IMR-90 (cell line): ENCODE data around the gene POMGNT2. TPM values are rescaled to one million over a fixed set of nuclear protein-coding genes. Genes with fewer than 3 reads are reported as not detected.

Experiments
- ATAC-seq: fragments of 200-7000 bp; cut with Tn5 transposase; 2 replicates; pipeline ENCODE4 v1.9.1; 2020; ENCODE audit warnings: low read depth, mild to moderate bottlenecking, moderate library complexity
- BruUV-seq: library from RNA; stranded (reverse); fragments of 400-500 nt; replicated peaks from 2 replicates; lab custom pipeline; 2021; lab: Mats Ljungman, UMichigan
- CTCF ChIA-PET: fragments of 300-600 bp; formaldehyde crosslinking; extraction: SDS; loops from one replicate; lab custom pipeline; 2021; ENCODE audit warnings: antibody characterized with exemption; lab: Yijun Ruan, JAX
- POLR2A ChIA-PET: fragments of 300-600 bp; sonication (Branson Sonifier 250); formaldehyde crosslinking; loops from one replicate; lab custom pipeline; 2022; ENCODE audit warnings: antibody characterized with exemption; ENCODE audit not compliant: unreplicated experiment; lab: Charles Lee
- DNase-seq: peaks from one replicate; pipeline ENCODE4 v3.0.0; 2013
- H2AFZ ChIP-seq: replicated peaks from 2 replicates; pipeline ENCODE3; 2013; ENCODE audit warnings: low read length, mild to moderate bottlenecking; ENCODE audit not compliant: poor library complexity
- H2AK5ac ChIP-seq: 2 replicates; pipeline ENCODE4 v1.6.1; 2013; ENCODE audit warnings: low read depth, low read length, inconsistent platforms
- H2AK9ac ChIP-seq: replicated peaks from 2 replicates; pipeline ENCODE3; 2013; ENCODE audit warnings: mild to moderate bottlenecking, low read depth, low read length, moderate library complexity; ENCODE audit not compliant: poor library complexity
- H2BK120ac ChIP-seq: 2 replicates; pipeline ENCODE4 v1.6.1; 2013; ENCODE audit warnings: low read depth, low read length, inconsistent platforms
- H2BK15ac ChIP-seq: 3 replicates; pipeline ENCODE4 v1.6.1; 2013; ENCODE audit warnings: low read depth, low read length, inconsistent platforms
- H2BK20ac ChIP-seq: 2 replicates; pipeline ENCODE4 v1.6.1; 2013; ENCODE audit warnings: low read depth, mild to moderate bottlenecking, inconsistent platforms, low read length, moderate library complexity
- H2BK5ac ChIP-seq: 2 replicates; pipeline ENCODE4 v1.6.1; 2013; ENCODE audit warnings: mild to moderate bottlenecking, low read depth, low read length, inconsistent platforms; ENCODE audit not compliant: poor library complexity, severe bottlenecking
- H3K14ac ChIP-seq: replicated peaks from 2 replicates; pipeline ENCODE4 v1.6.1; 2013; ENCODE audit warnings: low read depth, low read length, inconsistent platforms
- H3K18ac ChIP-seq: 2 replicates; pipeline ENCODE4 v1.6.1; 2013; ENCODE audit warnings: low read depth, low read length, control low read depth
- H3K23ac ChIP-seq: 2 replicates; pipeline ENCODE4 v1.6.1; 2013; ENCODE audit warnings: low read depth, low read length, inconsistent platforms
- H3K27ac ChIP-seq: 2 replicates; pipeline ENCODE4 v1.5.1; 2013; ENCODE audit warnings: mild to moderate bottlenecking, control low read depth, low read length; ENCODE audit not compliant: insufficient read depth
- H3K27me3 ChIP-seq: 2 replicates; pipeline ENCODE4 v1.6.1; 2013; ENCODE audit warnings: low read length; ENCODE audit not compliant: control insufficient read depth, insufficient read depth
- H3K36me3 ChIP-seq: 2 replicates; pipeline ENCODE4 v1.6.1; 2013; ENCODE audit warnings: low read length, mixed read lengths; ENCODE audit not compliant: control insufficient read depth, insufficient read depth
- H3K4ac ChIP-seq: 2 replicates; pipeline ENCODE4 v1.6.1; 2013; ENCODE audit warnings: low read depth, low read length, inconsistent platforms
- H3K4me1 ChIP-seq: 2 replicates; pipeline ENCODE4 v1.6.1; 2013; ENCODE audit warnings: low read length, mixed read lengths; ENCODE audit not compliant: control insufficient read depth, insufficient read depth
- H3K4me2 ChIP-seq: 2 replicates; pipeline ENCODE4 v1.6.1; 2013; ENCODE audit warnings: low read depth, mild to moderate bottlenecking, control low read depth, low read length, moderate library complexity
- H3K4me3 ChIP-seq: 2 replicates; pipeline ENCODE4 v1.5.1; 2013; ENCODE audit warnings: low read depth, mild to moderate bottlenecking, control low read depth, low read length, moderate library complexity; ENCODE audit not compliant: insufficient read depth
- H3K56ac ChIP-seq: 2 replicates; pipeline ENCODE4 v1.6.1; 2013; ENCODE audit warnings: low read length, inconsistent platforms; ENCODE audit not compliant: insufficient read depth; ENCODE audit errors: extremely low read depth
- H3K79me1 ChIP-seq, 2 experiments: 2 replicates each; pipeline ENCODE4 v1.6.1; 2013; ENCODE audit warnings: low read length in 2 of 2, inconsistent platforms in 1 of 2, low read depth in 1 of 2
- H3K9ac ChIP-seq: 2 replicates; pipeline ENCODE4 v1.6.1; 2013; ENCODE audit warnings: low read depth, low read length, control low read depth
- H3K9me1 ChIP-seq: 2 replicates; pipeline ENCODE4 v1.6.1; 2013; ENCODE audit warnings: low read length, inconsistent platforms; ENCODE audit not compliant: insufficient read depth
- H3K9me3 ChIP-seq: 2 replicates; pipeline ENCODE4 v1.6.1; 2013; ENCODE audit warnings: low read length; ENCODE audit not compliant: control insufficient read depth, insufficient read depth
- H4K20me1 ChIP-seq: 2 replicates; pipeline ENCODE4 v1.6.1; 2013; ENCODE audit warnings: low read length, inconsistent platforms; ENCODE audit not compliant: insufficient read depth
- H4K5ac ChIP-seq: 2 replicates; pipeline ENCODE4 v1.6.1; 2013; ENCODE audit warnings: mild to moderate bottlenecking, low read depth, low read length, control low read depth
- H4K8ac ChIP-seq, 2 experiments: 2 replicates each; pipeline ENCODE4 v1.6.1; 2013; ENCODE audit warnings: low read depth in 2 of 2, low read length in 2 of 2, control low read depth in 1 of 2, inconsistent platforms in 1 of 2
- H4K91ac ChIP-seq: 2 replicates; pipeline ENCODE4 v1.6.1; 2013; ENCODE audit warnings: low read depth, low read length, inconsistent platforms; ENCODE audit not compliant: insufficient read depth
- BHLHE40 ChIP-seq: fragments of 150-350 bp; IDR thresholded peaks from 2 replicates; pipeline ENCODE4 v1.6.1; 2016; ENCODE audit warnings: mild to moderate bottlenecking, low read depth, low read length
- CHD1 ChIP-seq: IDR thresholded peaks from 2 replicates; pipeline ENCODE4 v1.6.1; 2012; ENCODE audit warnings: low read depth, low read length, improper control_type of control experiment
- FOS ChIP-seq: fragments of 150-350 bp; IDR thresholded peaks from 2 replicates; pipeline ENCODE4 v1.6.1; 2016; ENCODE audit warnings: low read depth, low read length
- MAZ ChIP-seq: IDR thresholded peaks from 2 replicates; pipeline ENCODE4 v1.6.1; 2012; ENCODE audit warnings: low read depth, mild to moderate bottlenecking, low read length, improper control_type of control experiment, moderate library complexity, borderline replicate concordance
- POLR2A ChIP-seq: IDR thresholded peaks from 2 replicates; pipeline ENCODE4 v1.6.1; 2012; ENCODE audit warnings: mild to moderate bottlenecking, low read depth, low read length
- RAD21 ChIP-seq: IDR thresholded peaks from 2 replicates; pipeline ENCODE4 v1.6.1; 2012; ENCODE audit warnings: low read length, improper control_type of control experiment
- RCOR1 ChIP-seq: IDR thresholded peaks from 2 replicates; pipeline ENCODE4 v1.6.1; 2012; ENCODE audit warnings: mild to moderate bottlenecking, low read length, improper control_type of control experiment; ENCODE audit not compliant: insufficient replicate concordance
- RFX5 ChIP-seq: IDR thresholded peaks from 2 replicates; pipeline ENCODE4 v1.8.0; 2012; ENCODE audit warnings: low read depth, mild to moderate bottlenecking, low read length, moderate library complexity
- SMC3 ChIP-seq: fragments of 150-350 bp; IDR thresholded peaks from 2 replicates; pipeline ENCODE4 v1.6.1; 2016; ENCODE audit warnings: low read depth, mild to moderate bottlenecking, antibody characterized with exemption, low read length, moderate library complexity
- WGBS, 2 experiments: methylation state at CpG; one replicate each; pipeline versions ENCODE4 v1.1.5 to v1.1.7; 2013; ENCODE audit warnings: missing lambda C conversion rate in 2 of 2; ENCODE audit not compliant: insufficient read length in 1 of 2; ENCODE audit errors: extremely low coverage in 2 of 2; 5-methylcytosine and 5-hydroxymethylcytosine counted together
- dilution Hi-C: fragments of 300-500 bp; cut with HindIII; formaldehyde crosslinking; loops from one replicate; pipeline ENCODE4 v1.14.3; 2018; ENCODE audit warnings: low sequenced_read_pairs; ENCODE audit not compliant: unreplicated experiment
- in situ Hi-C: fragments of 300-500 bp; cut with MboI; formaldehyde crosslinking; loops from 3 replicates; pipeline ENCODE4 v1.14.3; 2019; ENCODE audit warnings: low sequenced_read_pairs, inconsistent platforms, mixed read lengths
- intact Hi-C: fragments of 100-400 bp; cut with micrococcal nuclease; formaldehyde crosslinking; loops from 2 replicates; pipeline ENCODE4 v1.10.0; 2022
- polyA plus RNA-seq, 3 experiments: library from polyadenylated mRNA; depleted of rRNA; stranded (reverse); fragments of >200 nt; gene quantifications; 2 replicates each; pipeline ENCODE4 v1.2.3, GENCODE V29; 2012; ENCODE audit warnings: low replicate concordance in 1 of 3
- total RNA-seq: library from RNA; depleted of rRNA; stranded (reverse); fragments of >200 nt; gene quantifications from 2 replicates; pipeline ENCODE4 v1.2.3, GENCODE V29; 2012

The POMGNT2 gene
- total and polyA plus RNA-seq, 2 of the 4 experiments (the other 2 are of a cell fraction) = 7.5 to 16.2 TPM

DNA sequence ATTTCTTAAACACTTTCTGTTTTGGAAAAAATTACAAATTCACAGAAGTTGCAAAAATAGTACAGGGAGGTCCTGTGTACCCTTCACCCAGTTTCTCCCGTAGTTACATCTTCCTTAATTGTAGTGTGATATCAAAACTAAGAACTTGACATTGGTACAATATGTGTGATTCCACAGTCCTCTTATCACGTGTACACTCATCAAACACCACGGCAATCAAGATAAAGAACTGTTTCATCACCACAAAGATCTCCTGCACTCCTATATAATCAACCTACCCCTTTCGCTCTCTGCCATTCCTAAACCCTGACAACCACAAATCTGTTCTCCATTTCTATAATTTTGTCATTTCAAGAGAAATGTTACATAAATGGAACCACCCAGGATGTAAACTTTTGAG, 31.4 kb downstream of the POMGNT2 start:
- TF ChIP-seq RFX5 (no peak), BHLHE40 (no peak), CHD1 (no peak), RAD21 (no peak), MAZ (no peak), RCOR1 (no peak), FOS (no peak), POLR2A (no peak), SMC3 (no peak)
- in situ Hi-C loops = no loop called here
- no peak for ATAC-seq

More for the DNA sequence above, 31.4 kb downstream of the POMGNT2 start:
- Histone ChIP-seq H3K9me1 (no peaks in the 10 kb centered on the region), H3K9ac (no peak overlapping the region), H3K9me3 (no peaks in the 10 kb centered on the region), H2BK5ac (no peak overlapping the region), H3K4me3 (no peak overlapping the region), H4K5ac (no peak overlapping the region), H3K36me3 (no peaks in the 10 kb centered on the region; the same call in 1 of the 2 replicates), H3K27me3 (no peaks in the 10 kb centered on the region), H2AK5ac (no peak overlapping the region), H3K14ac (no peak overlapping the region), H4K20me1 (no peaks in the 10 kb centered on the region), H3K27ac (no peak overlapping the region), H3K4me2 (no peak overlapping the region), H2BK15ac (no peak overlapping the region), H3K79me1 (no peaks in the 10 kb centered on the region), H4K8ac (no peak overlapping the region), H3K4ac (no peak overlapping the region), H2AFZ (no peak overlapping the region), H3K18ac (no peak overlapping the region), H3K4me1 (no peaks in the 10 kb centered on the region), H3K23ac (no peak overlapping the region), H2BK120ac (no peak overlapping the region), H4K91ac (no peak overlapping the region), H3K56ac (no peak overlapping the region), H2BK20ac (no peak overlapping the region), H2AK9ac (no peak overlapping the region)
- no TSS peak for BruUV-seq
- WGBS, 2 experiments = no CpG with 5 or more reads among the region's 4 CpGs
- CTCF ChIA-PET = no interaction called here
- DNase-seq = no peak
- intact Hi-C loops (no loop called here), dilution Hi-C loops (no loop called here)
- POLR2A ChIA-PET = no interaction called here
